Activated B cell treated with CpG ODN at 0.5 μM for 24 hours (primary cell): Measurements from ENCODE around the gene PLEKHF1. TPM values are rescaled to one million over a fixed set of nuclear protein-coding genes. Genes with fewer than 3 reads are reported as not detected.

Experiments used
- ATAC-seq: fragments of 200-7000 bp; cut with Tn5 transposase; one replicate; pipeline ENCODE4 v1.10.0; 2021; ENCODE audit warnings: low read depth, mild to moderate bottlenecking, moderate library complexity
- CTCF ChIA-PET: fragments of 350-600 bp; sonication (Branson Sonifier 250); formaldehyde crosslinking; loops from one replicate; lab custom pipeline; 2021; ENCODE audit warnings: antibody characterized with exemption; lab: Charles Lee
- POLR2A ChIA-PET: fragments of 350-600 bp; sonication (Branson Sonifier 250); formaldehyde crosslinking; loops from one replicate; lab custom pipeline; 2021; ENCODE audit warnings: antibody characterized with exemption; lab: Charles Lee
- DNase-seq: peaks from one replicate; pipeline ENCODE4 v3.0.0; 2022
- H3K27ac Mint-ChIP-seq: one replicate; pipeline ENCODE4 v1.8.0; 2020; ENCODE audit warnings: mixed read lengths
- H3K27me3 Mint-ChIP-seq: one replicate; pipeline ENCODE4 v1.8.0; 2021; ENCODE audit warnings: mixed read lengths
- H3K36me3 Mint-ChIP-seq: one replicate; pipeline ENCODE4 v1.8.0; 2021; ENCODE audit warnings: low read depth, mixed read lengths
- H3K4me1 Mint-ChIP-seq: one replicate; pipeline ENCODE4 v1.8.0; 2021; ENCODE audit warnings: mixed read lengths
- H3K4me3 Mint-ChIP-seq: one replicate; pipeline ENCODE4 v1.8.0; 2020; ENCODE audit warnings: mild to moderate bottlenecking, mixed read lengths
- H3K9me3 Mint-ChIP-seq: one replicate; pipeline ENCODE4 v1.8.0; 2020; ENCODE audit warnings: mixed read lengths
- intact Hi-C: fragments of 100-400 bp; cut with micrococcal nuclease; formaldehyde crosslinking; loops from one replicate; pipeline ENCODE4 v1.15.1; 2024
- total RNA-seq: library from RNA; stranded (reverse); gene quantifications from 2 replicates; pipeline ENCODE4 v1.2.3, GENCODE V29; 2022
- TF ChIP-seq, protein P1 (sequence below): fragments of 200-600 bp; IDR thresholded peaks from one replicate; pipeline ENCODE4 v1.8.0; 2022; ENCODE audit warnings: antibody characterized with exemption, mild to moderate bottlenecking

The PLEKHF1 gene
- total RNA-seq, 1 donor from 2014 or later = 5.5 TPM

GRCh38 chr19:29641597-29641996 is 23.7 kb upstream of the PLEKHF1 start:
- intact Hi-C loops = no loop called here
- ChIA-PET POLR2A (no interaction called here), CTCF (interaction anchor here (1.1 kb wide), 1 partner anchor 10 kb away, joined by 3 read pairs; no protein-coding TSS in a partner anchor)
- Mint-ChIP-seq H3K9me3 (no peaks in the 10 kb centered on the region), H3K36me3 (no peaks in the 10 kb centered on the region), H3K27ac (no peak overlapping the region), H3K4me1 (no peaks in the 10 kb centered on the region), H3K27me3 (peaks cover 12% of the 10 kb centered on the region), H3K4me3 (no peak overlapping the region)
- ATAC-seq (no peak), DNase-seq (no peak)
- TF ChIP-seq, protein P1, sequence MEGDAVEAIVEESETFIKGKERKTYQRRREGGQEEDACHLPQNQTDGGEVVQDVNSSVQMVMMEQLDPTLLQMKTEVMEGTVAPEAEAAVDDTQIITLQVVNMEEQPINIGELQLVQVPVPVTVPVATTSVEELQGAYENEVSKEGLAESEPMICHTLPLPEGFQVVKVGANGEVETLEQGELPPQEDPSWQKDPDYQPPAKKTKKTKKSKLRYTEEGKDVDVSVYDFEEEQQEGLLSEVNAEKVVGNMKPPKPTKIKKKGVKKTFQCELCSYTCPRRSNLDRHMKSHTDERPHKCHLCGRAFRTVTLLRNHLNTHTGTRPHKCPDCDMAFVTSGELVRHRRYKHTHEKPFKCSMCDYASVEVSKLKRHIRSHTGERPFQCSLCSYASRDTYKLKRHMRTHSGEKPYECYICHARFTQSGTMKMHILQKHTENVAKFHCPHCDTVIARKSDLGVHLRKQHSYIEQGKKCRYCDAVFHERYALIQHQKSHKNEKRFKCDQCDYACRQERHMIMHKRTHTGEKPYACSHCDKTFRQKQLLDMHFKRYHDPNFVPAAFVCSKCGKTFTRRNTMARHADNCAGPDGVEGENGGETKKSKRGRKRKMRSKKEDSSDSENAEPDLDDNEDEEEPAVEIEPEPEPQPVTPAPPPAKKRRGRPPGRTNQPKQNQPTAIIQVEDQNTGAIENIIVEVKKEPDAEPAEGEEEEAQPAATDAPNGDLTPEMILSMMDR = no peak

- no peak overlapping the region for H3K4me3 Mint-ChIP-seq
- no peaks in the 10 kb centered on the region for H3K9me3 Mint-ChIP-seq
- H3K27ac Mint-ChIP-seq = no peak overlapping the region
- H3K4me1 Mint-ChIP-seq = no peaks in the 10 kb centered on the region
- no peak for DNase-seq
- no peak for ATAC-seq
- POLR2A ChIA-PET = no interaction called here
- CTCF ChIA-PET = no interaction called here
- H3K36me3 Mint-ChIP-seq = no peaks in the 10 kb centered on the region
- intact Hi-C loops = no loop called here
- TF ChIP-seq, protein P1 = no peak
- H3K27me3 Mint-ChIP-seq = peaks cover 15% of the 10 kb centered on the region
Observed at GRCh38 chr19:29643361-29643935, 21.8 kb upstream of the PLEKHF1 start.

- intact Hi-C loops = no loop called here
- DNase-seq (no peak), ATAC-seq (no peak)
- POLR2A ChIA-PET = no interaction called here
- Mint-ChIP-seq H3K27me3 (peaks cover 16% of the 10 kb centered on the region), H3K36me3 (no peaks in the 10 kb centered on the region), H3K27ac (no peak overlapping the region), H3K9me3 (no peaks in the 10 kb centered on the region), H3K4me3 (no peak overlapping the region), H3K4me1 (no peaks in the 10 kb centered on the region)
- TF ChIP-seq, protein P1 = no peak
- CTCF ChIA-PET = no interaction called here
Observed at GRCh38 chr19:29644210-29644609, 21.1 kb upstream of the PLEKHF1 start.

- ATAC-seq = no peak
- no peaks in the 10 kb centered on the region for H3K4me1 Mint-ChIP-seq
- intact Hi-C loops = no loop called here
- H3K36me3 Mint-ChIP-seq = no peaks in the 10 kb centered on the region
- CTCF ChIA-PET = no interaction called here
- POLR2A ChIA-PET = no interaction called here
- no peaks in the 10 kb centered on the region for H3K9me3 Mint-ChIP-seq
- peaks cover 16% of the 10 kb centered on the region for H3K27me3 Mint-ChIP-seq
- no peak overlapping the region for H3K4me3 Mint-ChIP-seq
- DNase-seq = no peak
- TF ChIP-seq, protein P1 = no peak
- H3K27ac Mint-ChIP-seq = no peak overlapping the region
Observed at GRCh38 chr19:29645491-29645867, 19.8 kb upstream of the PLEKHF1 start.

DNA sequence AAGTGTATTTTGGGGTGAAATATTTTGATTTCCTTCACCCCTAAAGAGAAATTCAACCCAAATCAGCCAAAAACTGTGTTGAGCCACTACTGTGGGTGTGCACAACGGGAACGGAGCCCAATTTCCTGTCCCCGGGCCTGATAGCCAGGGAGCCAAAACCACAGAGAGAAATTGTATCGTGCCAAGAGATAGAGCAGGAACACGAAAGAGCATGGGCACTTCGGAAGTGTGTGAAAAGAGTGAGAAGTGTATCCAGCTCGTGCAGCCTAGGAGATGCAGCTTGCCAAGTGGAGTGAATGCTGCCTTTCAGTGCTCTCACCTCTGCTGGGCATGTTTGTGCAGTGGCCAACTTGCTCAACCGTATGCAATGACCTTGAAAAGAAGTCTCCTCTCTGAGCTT is 19.4 kb upstream of the PLEKHF1 start:
- H3K4me1 Mint-ChIP-seq = no peaks in the 10 kb centered on the region

More for the DNA sequence above, 19.4 kb upstream of the PLEKHF1 start:
- Mint-ChIP-seq H3K4me3 (no peak overlapping the region), H3K27ac (no peak overlapping the region), H3K27me3 (peaks cover 16% of the 10 kb centered on the region), H3K9me3 (no peaks in the 10 kb centered on the region), H3K36me3 (no peaks in the 10 kb centered on the region)
- ATAC-seq (no peak), DNase-seq (no peak)
- TF ChIP-seq, protein P1 = no peak
- POLR2A ChIA-PET = no interaction called here
- CTCF ChIA-PET = no interaction called here
- intact Hi-C loops = no loop called here
